ENCODE measurements around the gene CD1C.

Gene CD1C

DNA sequence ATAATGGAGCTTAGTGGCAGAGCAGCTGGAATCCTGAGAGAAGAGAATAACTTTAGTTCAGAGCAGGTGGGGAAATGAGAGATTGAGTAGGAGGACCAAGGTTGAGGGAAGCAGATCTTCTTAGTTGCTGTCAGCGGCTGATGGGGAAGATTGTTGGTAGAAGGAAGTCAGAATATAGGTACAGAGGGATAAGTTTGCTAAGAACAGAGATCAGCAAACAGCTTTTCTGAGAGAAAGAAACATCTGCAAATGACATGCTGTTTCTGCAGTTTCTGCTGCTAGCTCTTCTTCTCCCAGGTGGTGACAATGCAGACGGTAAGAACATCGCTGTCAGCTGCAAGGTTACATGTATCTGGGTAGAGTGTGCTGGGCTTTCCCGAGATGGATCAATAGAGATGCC is at the start of gene CD1C:
CD1C (plus strand) TSS at position 113 of the 400 bp plus-strand sequence; CDS start at position 255, 142 bp downstream.
- Histone ChIP-seq H3K27ac (ENCODE audit: low read length) (peak within 1 kb of the TSS; percentile 94), H3K79me2 (ENCODE audit: low read length) (no peaks in the 10 kb centered on the region; the same call in 1 of the 2 replicates), H3K27me3 (ENCODE audit: low read depth, low read length) (no peaks in the 10 kb centered on the region), H4K20me1 (ENCODE audit: insufficient read depth, low read length) (no peaks in the 10 kb centered on the region), H3K4me1 (ENCODE audit: low read length) (peaks cover 71% of the 10 kb centered on the region), H2AFZ (ENCODE audit: low read depth, low read length) (0 out of 2 replicates have a peak within 1 kb of the TSS, but pooled peaks have one; percentile 16), H3K4me2 (ENCODE audit: low read length) (peak within 1 kb of the TSS; percentile 81), H3K4me3 (ENCODE audit: low read length) (peak within 1 kb of the TSS; percentile 73), H3K9ac (ENCODE audit: low read length) (peak within 1 kb of the TSS; percentile 63), H3K36me3 (replicated peaks; ENCODE audit: low read depth, low read length) (peaks cover 32% of the 10 kb centered on the region), H3K9me3 (ENCODE audit: insufficient read depth, low read length) (no peaks in the 10 kb centered on the region)
- no peak for TF ChIP-seq EZH2phosphoT487 (IDR thresholded peaks at IDR 0.05; ENCODE audit: low read depth)
- TF ChIP-seq, protein P1, sequence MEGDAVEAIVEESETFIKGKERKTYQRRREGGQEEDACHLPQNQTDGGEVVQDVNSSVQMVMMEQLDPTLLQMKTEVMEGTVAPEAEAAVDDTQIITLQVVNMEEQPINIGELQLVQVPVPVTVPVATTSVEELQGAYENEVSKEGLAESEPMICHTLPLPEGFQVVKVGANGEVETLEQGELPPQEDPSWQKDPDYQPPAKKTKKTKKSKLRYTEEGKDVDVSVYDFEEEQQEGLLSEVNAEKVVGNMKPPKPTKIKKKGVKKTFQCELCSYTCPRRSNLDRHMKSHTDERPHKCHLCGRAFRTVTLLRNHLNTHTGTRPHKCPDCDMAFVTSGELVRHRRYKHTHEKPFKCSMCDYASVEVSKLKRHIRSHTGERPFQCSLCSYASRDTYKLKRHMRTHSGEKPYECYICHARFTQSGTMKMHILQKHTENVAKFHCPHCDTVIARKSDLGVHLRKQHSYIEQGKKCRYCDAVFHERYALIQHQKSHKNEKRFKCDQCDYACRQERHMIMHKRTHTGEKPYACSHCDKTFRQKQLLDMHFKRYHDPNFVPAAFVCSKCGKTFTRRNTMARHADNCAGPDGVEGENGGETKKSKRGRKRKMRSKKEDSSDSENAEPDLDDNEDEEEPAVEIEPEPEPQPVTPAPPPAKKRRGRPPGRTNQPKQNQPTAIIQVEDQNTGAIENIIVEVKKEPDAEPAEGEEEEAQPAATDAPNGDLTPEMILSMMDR (IDR thresholded peaks at IDR 0.05; ENCODE audit: low read depth, low read length) = no peak

DNA sequence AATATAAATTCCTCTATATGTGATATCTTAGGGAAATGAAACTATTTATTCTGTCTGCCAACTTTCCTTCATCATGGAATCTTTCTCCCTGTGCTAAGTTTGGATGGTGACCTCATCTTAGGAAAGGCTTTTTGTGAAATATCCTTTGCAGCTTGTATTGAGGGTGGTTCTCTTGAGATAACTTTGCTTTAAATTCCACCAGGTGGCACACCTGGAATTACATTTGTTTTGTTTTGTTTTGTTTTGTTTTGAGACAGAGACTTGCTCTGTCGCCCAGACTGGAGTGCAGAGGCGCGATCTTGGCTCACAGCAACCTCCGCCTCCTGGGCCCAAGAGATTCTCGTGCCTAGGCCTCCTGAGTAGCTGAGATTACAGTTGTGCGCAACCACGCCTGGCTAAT is 43.1 kb upstream of the CD1C start:
- H2AFZ ChIP-seq (ENCODE audit: low read depth, low read length) = 0 out of 2 replicates have a peak overlapping the region, but pooled peaks have one; percentile 54
- H3K4me3 ChIP-seq (ENCODE audit: low read length) = peak overlapping the region; percentile 41
- TF ChIP-seq, protein P1 (IDR thresholded peaks at IDR 0.05; ENCODE audit: low read depth, low read length) = peak; percentile 78
- TF ChIP-seq EZH2phosphoT487 (IDR thresholded peaks at IDR 0.05; ENCODE audit: low read depth) = no peak
- peaks cover 38% of the 10 kb centered on the region for H3K4me1 ChIP-seq (ENCODE audit: low read length)
- H3K27ac ChIP-seq (ENCODE audit: low read length) = no peak overlapping the region
- peak overlapping the region; percentile 59 for H3K4me2 ChIP-seq (ENCODE audit: low read length)
- H3K27me3 ChIP-seq (ENCODE audit: low read depth, low read length) = peaks cover 15% of the 10 kb centered on the region
- H3K9me3 ChIP-seq (ENCODE audit: insufficient read depth, low read length) = no peaks in the 10 kb centered on the region
- H3K36me3 ChIP-seq (replicated peaks; ENCODE audit: low read depth, low read length) = no peaks in the 10 kb centered on the region
- no peaks in the 10 kb centered on the region for H3K79me2 ChIP-seq (ENCODE audit: low read length)
- peak overlapping the region; percentile 10; the same call in 1 of the 2 replicates for H3K9ac ChIP-seq (ENCODE audit: low read length)
- H4K20me1 ChIP-seq (ENCODE audit: insufficient read depth, low read length) = no peaks in the 10 kb centered on the region

DNA sequence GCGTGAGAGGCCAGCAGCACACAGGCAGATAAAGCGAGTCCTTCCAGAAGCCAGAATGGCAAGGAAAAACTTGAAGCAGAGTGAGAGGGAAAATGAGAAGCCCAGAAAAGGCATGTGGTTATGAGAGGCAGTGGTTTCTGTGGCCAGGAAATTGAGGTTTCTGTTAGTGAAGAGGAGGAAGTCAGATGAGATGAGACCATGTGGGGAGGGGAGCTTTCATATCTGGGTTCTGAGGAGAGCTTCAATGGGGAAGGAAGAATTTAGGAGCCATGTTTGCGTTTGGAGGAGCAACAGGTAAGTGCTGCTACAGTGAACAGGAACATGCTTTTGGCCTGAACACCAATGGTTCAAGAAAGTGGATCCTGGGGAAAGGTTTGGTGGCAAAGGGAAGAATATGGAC is 41.6 kb upstream of the CD1C start:
- Histone ChIP-seq H3K9me3 (ENCODE audit: insufficient read depth, low read length) (no peaks in the 10 kb centered on the region), H4K20me1 (ENCODE audit: insufficient read depth, low read length) (no peaks in the 10 kb centered on the region), H3K27me3 (ENCODE audit: low read depth, low read length) (peaks cover 15% of the 10 kb centered on the region), H3K27ac (ENCODE audit: low read length) (peak overlapping the region; percentile 15; the same call in 1 of the 2 replicates), H2AFZ (ENCODE audit: low read depth, low read length) (no peak overlapping the region), H3K9ac (ENCODE audit: low read length) (no peak overlapping the region; the same call in 1 of the 2 replicates), H3K4me2 (ENCODE audit: low read length) (peak overlapping the region; percentile 59), H3K36me3 (replicated peaks; ENCODE audit: low read depth, low read length) (no peaks in the 10 kb centered on the region), H3K79me2 (ENCODE audit: low read length) (no peaks in the 10 kb centered on the region), H3K4me1 (ENCODE audit: low read length) (peaks cover 38% of the 10 kb centered on the region), H3K4me3 (ENCODE audit: low read length) (peak overlapping the region; percentile 21; the same call in 1 of the 2 replicates)
- TF ChIP-seq, protein P1 (IDR thresholded peaks at IDR 0.05; ENCODE audit: low read depth, low read length) = no peak
- TF ChIP-seq EZH2phosphoT487 (IDR thresholded peaks at IDR 0.05; ENCODE audit: low read depth) = no peak

DNA sequence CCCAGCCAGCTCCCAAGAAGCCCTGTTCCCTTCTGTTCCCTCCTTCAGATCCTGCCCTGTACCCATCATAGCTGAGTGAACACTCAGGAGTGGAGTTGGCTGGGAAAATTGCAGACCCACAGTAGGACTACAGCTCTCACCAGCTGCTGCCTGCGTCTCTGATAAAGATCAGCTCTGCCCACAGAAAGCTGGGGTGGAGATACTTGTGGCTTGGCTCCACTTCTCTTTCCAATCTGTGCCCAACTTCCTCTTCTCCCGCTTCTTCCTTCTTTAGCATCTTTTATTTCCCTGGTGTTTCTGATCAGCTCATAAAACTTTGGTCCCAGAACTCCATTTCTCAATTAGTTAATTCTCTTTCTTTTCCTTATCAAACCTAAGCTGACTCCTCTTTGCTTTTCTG is 41.0 kb upstream of the CD1C start:
- no peaks in the 10 kb centered on the region for H3K9me3 ChIP-seq (ENCODE audit: insufficient read depth, low read length)
- no peak overlapping the region for H3K4me3 ChIP-seq (ENCODE audit: low read length)
- peak overlapping the region; percentile 15; the same call in 1 of the 2 replicates for H3K27ac ChIP-seq (ENCODE audit: low read length)
- peaks cover 38% of the 10 kb centered on the region for H3K4me1 ChIP-seq (ENCODE audit: low read length)
- no peaks in the 10 kb centered on the region for H4K20me1 ChIP-seq (ENCODE audit: insufficient read depth, low read length)
- no peaks in the 10 kb centered on the region for H3K79me2 ChIP-seq (ENCODE audit: low read length)
- peak overlapping the region; percentile 59 for H3K4me2 ChIP-seq (ENCODE audit: low read length)
- H3K27me3 ChIP-seq (ENCODE audit: low read depth, low read length) = peaks cover 15% of the 10 kb centered on the region
- no peaks in the 10 kb centered on the region for H3K36me3 ChIP-seq (replicated peaks; ENCODE audit: low read depth, low read length)
- no peak overlapping the region for H2AFZ ChIP-seq (ENCODE audit: low read depth, low read length)
- TF ChIP-seq, protein P1 (IDR thresholded peaks at IDR 0.05; ENCODE audit: low read depth, low read length) = no peak
- TF ChIP-seq EZH2phosphoT487 (IDR thresholded peaks at IDR 0.05; ENCODE audit: low read depth) = no peak
- no peak overlapping the region; the same call in 1 of the 2 replicates for H3K9ac ChIP-seq (ENCODE audit: low read length)
